Measurements from ENCODE around the gene CACNA2D3. TPM values are rescaled to one million over a fixed set of nuclear protein-coding genes. Genes with fewer than 3 reads are reported as not detected.

Gene CACNA2D3
- polyA plus RNA-seq, 1 donor from 2014 or later = 26.2 TPM

- H3K4me2 ChIP-seq (ENCODE audit: low read length) = no peak overlapping the region
- H4K20me1 ChIP-seq (ENCODE audit: insufficient read depth) = no peaks in the 10 kb centered on the region
- no peaks in the 10 kb centered on the region for H3K27me3 ChIP-seq (ENCODE audit: insufficient read depth, low read depth, low read length)
- no peaks in the 10 kb centered on the region for H3K9me3 ChIP-seq (ENCODE audit: low read length)
- no peaks in the 10 kb centered on the region for H3F3A ChIP-seq (ENCODE audit: insufficient read depth, low read length, poor library complexity, severe bottlenecking)
- no peaks in the 10 kb centered on the region for H3K9me2 ChIP-seq (ENCODE audit: insufficient read depth, low read length)
- no peaks in the 10 kb centered on the region for H3K79me2 ChIP-seq (replicated peaks; ENCODE audit: insufficient read depth, low read length)
- TF ChIP-seq EZH2 (IDR thresholded peaks at IDR 0.05; ENCODE audit: borderline replicate concordance, insufficient read depth, low read length, poor library complexity, severe bottlenecking) (no peak), MXI1 (conservative IDR thresholded peaks at IDR 0.05; ENCODE audit: poor library complexity, severe bottlenecking) (no peak), POLR2AphosphoS5 (IDR thresholded peaks at IDR 0.05) (no peak), SMC3 (conservative IDR thresholded peaks at IDR 0.05; ENCODE audit: poor library complexity) (no peak), EP300 (conservative IDR thresholded peaks at IDR 0.05; ENCODE audit: poor library complexity, severe bottlenecking) (no peak), RAD21 (conservative IDR thresholded peaks at IDR 0.05) (no peak), TAF1 (IDR thresholded peaks at IDR 0.05; ENCODE audit: low read depth) (no peak)
- TF ChIP-seq, protein P1, sequence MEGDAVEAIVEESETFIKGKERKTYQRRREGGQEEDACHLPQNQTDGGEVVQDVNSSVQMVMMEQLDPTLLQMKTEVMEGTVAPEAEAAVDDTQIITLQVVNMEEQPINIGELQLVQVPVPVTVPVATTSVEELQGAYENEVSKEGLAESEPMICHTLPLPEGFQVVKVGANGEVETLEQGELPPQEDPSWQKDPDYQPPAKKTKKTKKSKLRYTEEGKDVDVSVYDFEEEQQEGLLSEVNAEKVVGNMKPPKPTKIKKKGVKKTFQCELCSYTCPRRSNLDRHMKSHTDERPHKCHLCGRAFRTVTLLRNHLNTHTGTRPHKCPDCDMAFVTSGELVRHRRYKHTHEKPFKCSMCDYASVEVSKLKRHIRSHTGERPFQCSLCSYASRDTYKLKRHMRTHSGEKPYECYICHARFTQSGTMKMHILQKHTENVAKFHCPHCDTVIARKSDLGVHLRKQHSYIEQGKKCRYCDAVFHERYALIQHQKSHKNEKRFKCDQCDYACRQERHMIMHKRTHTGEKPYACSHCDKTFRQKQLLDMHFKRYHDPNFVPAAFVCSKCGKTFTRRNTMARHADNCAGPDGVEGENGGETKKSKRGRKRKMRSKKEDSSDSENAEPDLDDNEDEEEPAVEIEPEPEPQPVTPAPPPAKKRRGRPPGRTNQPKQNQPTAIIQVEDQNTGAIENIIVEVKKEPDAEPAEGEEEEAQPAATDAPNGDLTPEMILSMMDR (IDR thresholded peaks at IDR 0.05; ENCODE audit: poor library complexity, severe bottlenecking) = no peak
- TF ChIP-seq, protein P2, sequence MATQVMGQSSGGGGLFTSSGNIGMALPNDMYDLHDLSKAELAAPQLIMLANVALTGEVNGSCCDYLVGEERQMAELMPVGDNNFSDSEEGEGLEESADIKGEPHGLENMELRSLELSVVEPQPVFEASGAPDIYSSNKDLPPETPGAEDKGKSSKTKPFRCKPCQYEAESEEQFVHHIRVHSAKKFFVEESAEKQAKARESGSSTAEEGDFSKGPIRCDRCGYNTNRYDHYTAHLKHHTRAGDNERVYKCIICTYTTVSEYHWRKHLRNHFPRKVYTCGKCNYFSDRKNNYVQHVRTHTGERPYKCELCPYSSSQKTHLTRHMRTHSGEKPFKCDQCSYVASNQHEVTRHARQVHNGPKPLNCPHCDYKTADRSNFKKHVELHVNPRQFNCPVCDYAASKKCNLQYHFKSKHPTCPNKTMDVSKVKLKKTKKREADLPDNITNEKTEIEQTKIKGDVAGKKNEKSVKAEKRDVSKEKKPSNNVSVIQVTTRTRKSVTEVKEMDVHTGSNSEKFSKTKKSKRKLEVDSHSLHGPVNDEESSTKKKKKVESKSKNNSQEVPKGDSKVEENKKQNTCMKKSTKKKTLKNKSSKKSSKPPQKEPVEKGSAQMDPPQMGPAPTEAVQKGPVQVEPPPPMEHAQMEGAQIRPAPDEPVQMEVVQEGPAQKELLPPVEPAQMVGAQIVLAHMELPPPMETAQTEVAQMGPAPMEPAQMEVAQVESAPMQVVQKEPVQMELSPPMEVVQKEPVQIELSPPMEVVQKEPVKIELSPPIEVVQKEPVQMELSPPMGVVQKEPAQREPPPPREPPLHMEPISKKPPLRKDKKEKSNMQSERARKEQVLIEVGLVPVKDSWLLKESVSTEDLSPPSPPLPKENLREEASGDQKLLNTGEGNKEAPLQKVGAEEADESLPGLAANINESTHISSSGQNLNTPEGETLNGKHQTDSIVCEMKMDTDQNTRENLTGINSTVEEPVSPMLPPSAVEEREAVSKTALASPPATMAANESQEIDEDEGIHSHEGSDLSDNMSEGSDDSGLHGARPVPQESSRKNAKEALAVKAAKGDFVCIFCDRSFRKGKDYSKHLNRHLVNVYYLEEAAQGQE (IDR thresholded peaks at IDR 0.05; ENCODE audit: borderline replicate concordance) = no peak
- no peaks in the 10 kb centered on the region for H3K36me3 ChIP-seq (ENCODE audit: insufficient read depth, low read length)
- no peak overlapping the region for H3K4me3 ChIP-seq (ENCODE audit: low read length)
- H3K9ac ChIP-seq (ENCODE audit: low read length) = no peak overlapping the region
- H2AFZ ChIP-seq (ENCODE audit: low read depth, low read length) = no peak overlapping the region
- H3K27ac ChIP-seq (ENCODE audit: low read length) = no peak overlapping the region
Measured at GRCh38 chr3:55118451-55118850, 996.1 kb downstream of the CACNA2D3 start.

DNA sequence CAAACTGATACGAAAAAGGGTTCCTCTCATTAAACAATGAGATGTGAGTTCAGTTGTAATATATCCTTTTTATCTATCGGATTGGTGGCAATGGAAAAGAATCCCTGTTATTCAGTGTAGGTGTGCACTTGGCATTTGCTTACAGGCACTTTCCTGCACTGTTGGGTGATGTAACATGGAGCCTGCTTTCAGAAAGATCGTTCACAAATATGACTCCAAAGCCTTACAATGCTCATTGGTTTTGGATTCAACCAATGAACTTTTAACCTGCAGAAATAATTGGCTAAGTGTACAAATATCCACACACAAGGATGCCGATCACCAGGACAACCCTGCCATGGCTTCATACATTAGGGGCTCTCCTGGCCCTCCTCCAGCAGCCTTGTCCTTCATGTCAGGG, 996.9 kb downstream of the CACNA2D3 start:
- no peak overlapping the region for H3K4me3 ChIP-seq (ENCODE audit: low read length)
- no peaks in the 10 kb centered on the region for H4K20me1 ChIP-seq (ENCODE audit: insufficient read depth)
- H3K9ac ChIP-seq (ENCODE audit: low read length) = no peak overlapping the region
- no peaks in the 10 kb centered on the region for H3K79me2 ChIP-seq (replicated peaks; ENCODE audit: insufficient read depth, low read length)
- H3K9me3 ChIP-seq (ENCODE audit: low read length) = no peaks in the 10 kb centered on the region
- no peak overlapping the region for H3K27ac ChIP-seq (ENCODE audit: low read length)
- H3K4me2 ChIP-seq (ENCODE audit: low read length) = no peak overlapping the region
- no peaks in the 10 kb centered on the region for H3F3A ChIP-seq (ENCODE audit: insufficient read depth, low read length, poor library complexity, severe bottlenecking)
- no peaks in the 10 kb centered on the region for H3K27me3 ChIP-seq (ENCODE audit: insufficient read depth, low read depth, low read length)
- no peaks in the 10 kb centered on the region for H3K9me2 ChIP-seq (ENCODE audit: insufficient read depth, low read length)
- H3K36me3 ChIP-seq (ENCODE audit: insufficient read depth, low read length) = no peaks in the 10 kb centered on the region
- no peak for TF ChIP-seq SMC3 (conservative IDR thresholded peaks at IDR 0.05; ENCODE audit: poor library complexity)
- TF ChIP-seq TAF1 (IDR thresholded peaks at IDR 0.05; ENCODE audit: low read depth) = no peak
- TF ChIP-seq, protein P2 (IDR thresholded peaks at IDR 0.05; ENCODE audit: borderline replicate concordance) = no peak
- no peak for TF ChIP-seq EP300 (conservative IDR thresholded peaks at IDR 0.05; ENCODE audit: poor library complexity, severe bottlenecking)
- no peak for TF ChIP-seq EZH2 (IDR thresholded peaks at IDR 0.05; ENCODE audit: borderline replicate concordance, insufficient read depth, low read length, poor library complexity, severe bottlenecking)
- no peak for TF ChIP-seq RAD21 (conservative IDR thresholded peaks at IDR 0.05)
- no peak for TF ChIP-seq POLR2AphosphoS5 (IDR thresholded peaks at IDR 0.05)
- TF ChIP-seq MXI1 (conservative IDR thresholded peaks at IDR 0.05; ENCODE audit: poor library complexity, severe bottlenecking) = no peak
- TF ChIP-seq, protein P1 (IDR thresholded peaks at IDR 0.05; ENCODE audit: poor library complexity, severe bottlenecking) = no peak
- H2AFZ ChIP-seq (ENCODE audit: low read depth, low read length) = no peak overlapping the region

Measured in neural cell (in vitro differentiated cells).